ENCODE results near the gene PKHD1.
"Not testable (repeated sequence)": the region's sequence is repeated elsewhere in the genome, so short reads cannot be mapped to it uniquely, and the experiment has no call there.

The PKHD1 gene

GRCh38 chr6:51928320-51928719, 159.1 kb downstream of the PKHD1 start:
- DNase-seq (ENCODE audit: low read depth) = no peak

GRCh38 chr6:51927450-51927849, 160.0 kb downstream of the PKHD1 start:
- DNase-seq (ENCODE audit: low read depth) = no peak

GRCh38 chr6:51926125-51926524, 161.3 kb downstream of the PKHD1 start:
- DNase-seq (ENCODE audit: low read depth) = no peak

GRCh38 chr6:51922479-51922878, 164.9 kb downstream of the PKHD1 start:
- DNase-seq (ENCODE audit: low read depth) = not testable (repeated sequence)

- DNase-seq (ENCODE audit: low read depth) = not testable (repeated sequence)
Measured at GRCh38 chr6:51918347-51918746, 169.1 kb downstream of the PKHD1 start.

- no peak for DNase-seq (ENCODE audit: low read depth)
Measured at GRCh38 chr6:51915098-51915497, 172.3 kb downstream of the PKHD1 start.

- DNase-seq (ENCODE audit: low read depth) = no peak
Measured at GRCh38 chr6:51913265-51913664, 174.1 kb downstream of the PKHD1 start.

- DNase-seq (ENCODE audit: low read depth) = no peak
Measured at GRCh38 chr6:51910851-51911250, 176.6 kb downstream of the PKHD1 start.

GRCh38 chr6:51908243-51908642, 179.2 kb downstream of the PKHD1 start:
- DNase-seq (ENCODE audit: low read depth) = no peak

- DNase-seq (ENCODE audit: low read depth) = no peak
Measured at GRCh38 chr6:51901766-51902764, 185.3 kb downstream of the PKHD1 start.

GRCh38 chr6:51893366-51893765, 194.0 kb downstream of the PKHD1 start:
- no peak for DNase-seq (ENCODE audit: low read depth)

- DNase-seq (ENCODE audit: low read depth) = no peak
Measured at GRCh38 chr6:51892750-51893149, 194.7 kb downstream of the PKHD1 start.

- DNase-seq (ENCODE audit: low read depth) = no peak
Measured at GRCh38 chr6:51892339-51892738, 195.1 kb downstream of the PKHD1 start.

GRCh38 chr6:51891784-51892183, 195.6 kb downstream of the PKHD1 start:
- no peak for DNase-seq (ENCODE audit: low read depth)

- DNase-seq (ENCODE audit: low read depth) = no peak
Measured at GRCh38 chr6:51887859-51888258, 199.6 kb downstream of the PKHD1 start.

GRCh38 chr6:51885957-51886356, 201.5 kb downstream of the PKHD1 start:
- no peak for DNase-seq (ENCODE audit: low read depth)

- DNase-seq (ENCODE audit: low read depth) = no peak
Measured at GRCh38 chr6:51868591-51869355, 218.6 kb downstream of the PKHD1 start.

GRCh38 chr6:51866867-51867266, 220.5 kb downstream of the PKHD1 start:
- DNase-seq (ENCODE audit: low read depth) = no peak

GRCh38 chr6:51865996-51866395, 221.4 kb downstream of the PKHD1 start:
- DNase-seq (ENCODE audit: low read depth) = no peak

- no peak for DNase-seq (ENCODE audit: low read depth)
Measured at GRCh38 chr6:51865176-51865575, 222.2 kb downstream of the PKHD1 start.

- no peak for DNase-seq (ENCODE audit: low read depth)
Measured at GRCh38 chr6:51857134-51857533, 230.3 kb downstream of the PKHD1 start.

GRCh38 chr6:51856508-51856907, 230.9 kb downstream of the PKHD1 start:
- DNase-seq (ENCODE audit: low read depth) = no peak
